HepG2 (cell line): ENCODE data around the gene TCAP. TPM values are rescaled to one million over a fixed set of nuclear protein-coding genes. Genes with fewer than 3 reads are reported as not detected.
A peak's percentile ranks its signal among the peaks of the same experiment; 100 is the strongest.

ENCODE experiments used
- CC2D1A ChIP-seq: sonication (generic); formaldehyde crosslinking; IDR thresholded peaks from 2 replicates; pipeline ENCODE4 v1.8.1; 2023; ENCODE audit warnings: mild to moderate bottlenecking, missing genetic modification reagents
- CHD4 ChIP-seq: fragments of 200-600 bp; sonication (generic); IDR thresholded peaks from 2 replicates; pipeline ENCODE4 v1.7.0; 2017; ENCODE audit warnings: mild to moderate bottlenecking, low read length, borderline replicate concordance
- DZIP1 ChIP-seq: sonication (generic); formaldehyde crosslinking; IDR thresholded peaks from 2 replicates; pipeline ENCODE4 v1.5.0; 2020; ENCODE audit warnings: mild to moderate bottlenecking, missing genetic modification reagents
- HOXA3 ChIP-seq: sonication (generic); formaldehyde crosslinking; IDR thresholded peaks from 2 replicates; pipeline ENCODE4 v1.5.0; 2020; ENCODE audit warnings: missing genetic modification reagents
- RELA ChIP-seq: sonication (generic); formaldehyde crosslinking; IDR thresholded peaks from 2 replicates; pipeline ENCODE4 v1.4.0; 2020; ENCODE audit warnings: missing genetic modification reagents
- SALL1 ChIP-seq: sonication (generic); formaldehyde crosslinking; IDR thresholded peaks from 2 replicates; pipeline ENCODE4 v1.8.0; 2022; ENCODE audit warnings: mild to moderate bottlenecking, missing genetic modification reagents
- THYN1 ChIP-seq: sonication (generic); formaldehyde crosslinking; IDR thresholded peaks from 2 replicates; pipeline ENCODE4 v1.8.1; 2023; ENCODE audit warnings: low read depth, mild to moderate bottlenecking, moderate library complexity, missing genetic modification reagents, borderline replicate concordance
- ZBED4 ChIP-seq: sonication (generic); formaldehyde crosslinking; IDR thresholded peaks from 2 replicates; pipeline ENCODE4 v1.4.0; 2020; ENCODE audit warnings: missing genetic modification reagents, borderline replicate concordance
- ZBTB26 ChIP-seq: IDR thresholded peaks from 2 replicates; pipeline ENCODE4 v1.6.1; 2016; ENCODE audit warnings: missing compliant biosample characterization, missing genetic modification reagents, borderline replicate concordance
- ZBTB33 ChIP-seq: sonication (generic); formaldehyde crosslinking; IDR thresholded peaks from 2 replicates; pipeline ENCODE4 v1.4.0; 2020; ENCODE audit warnings: missing genetic modification reagents
- ZBTB39 ChIP-seq: sonication (generic); formaldehyde crosslinking; IDR thresholded peaks from 2 replicates; pipeline ENCODE4 v1.5.0; 2020; ENCODE audit warnings: missing genetic modification reagents
- ZKSCAN8 ChIP-seq: IDR thresholded peaks from 2 replicates; pipeline ENCODE4 v1.6.1; 2016; ENCODE audit warnings: borderline replicate concordance, missing genetic modification reagents, missing compliant biosample characterization
- ZNF224 ChIP-seq: sonication (generic); formaldehyde crosslinking; IDR thresholded peaks from 2 replicates; pipeline ENCODE4 v1.5.0; 2020; ENCODE audit warnings: mild to moderate bottlenecking, missing genetic modification reagents
- ZNF335 ChIP-seq: sonication (generic); formaldehyde crosslinking; IDR thresholded peaks from 2 replicates; pipeline ENCODE4 v1.4.0; 2020; ENCODE audit warnings: missing genetic modification reagents
- ZNF343 ChIP-seq: sonication (generic); formaldehyde crosslinking; IDR thresholded peaks from 2 replicates; pipeline ENCODE4 v1.4.0; 2020; ENCODE audit warnings: mild to moderate bottlenecking, missing genetic modification reagents
- polyA plus RNA-seq, 8 experiments: library from polyadenylated mRNA; depleted of rRNA in 3 of 8; stranded (reverse) in 7 of 8; unstranded in 1 of 8; fragments of >200 nt; fragmentation: Illumina TruSeq in 4 of 8; extraction: Trizol in 4 of 8; gene quantifications; 2 replicates each; pipeline versions ENCODE4 v1.2.1 to v1.2.3, GENCODE V29; 2011 to 2016; ENCODE audit warnings: low read depth in 4 of 8, missing spikeins in 1 of 8, mixed read lengths in 1 of 8; ENCODE audit not compliant: insufficient read depth in 1 of 8
- total RNA-seq, 5 experiments: library from RNA; depleted of rRNA; stranded (reverse); fragments of >200 nt; fragmentation: Illumina TruSeq; extraction: Trizol; gene quantifications; 2 replicates each; pipeline ENCODE4 v1.2.3, GENCODE V29; 2016; ENCODE audit warnings: low read depth in 1 of 5

The TCAP gene
- total and polyA plus RNA-seq, 2 of the 13 experiments (the other 11 are each of a cell fraction or from before 2014, with no cell fraction given) = 0.24 to 0.65 TPM

GRCh38 chr17:39675390-39676082 is 10.4 kb downstream of the TCAP start (continued):
- peak; percentile 95 for TF ChIP-seq ZBTB33 (CRISPR knock-in tag)
- 0 out of 2 replicates have a peak, but pooled peaks have one; percentile 4 for TF ChIP-seq ZKSCAN8
- no peak for TF ChIP-seq ZNF224 (CRISPR knock-in tag)
- TF ChIP-seq CHD4 = no peak
- TF ChIP-seq ZNF335 (CRISPR knock-in tag) = no peak
- no peak for TF ChIP-seq DZIP1 (CRISPR knock-in tag)
- TF ChIP-seq ZBTB26 = 0 out of 2 replicates have a peak, but pooled peaks have one; percentile 2
- no peak for TF ChIP-seq CC2D1A
- TF ChIP-seq SALL1 = 0 out of 2 replicates have a peak, but pooled peaks have one; percentile 9
- no peak for TF ChIP-seq HOXA3 (CRISPR knock-in tag)
- TF ChIP-seq THYN1 = no peak
- 0 out of 2 replicates have a peak, but pooled peaks have one; percentile 11 for TF ChIP-seq ZBED4 (CRISPR knock-in tag)
- TF ChIP-seq ZBTB39 = peak; percentile 65; the same call in 1 of the 2 replicates
- TF ChIP-seq RELA (CRISPR knock-in tag) = no peak
- TF ChIP-seq ZNF343 (CRISPR knock-in tag) = no peak
